Ishikawa (cell line): ENCODE measurements around the gene PTPRM.

Experiments
- EGR1 ChIP-seq: IDR thresholded peaks from 2 replicates; pipeline ENCODE4 v1.6.1; 2012
- TAF1 ChIP-seq: IDR thresholded peaks from 2 replicates; pipeline ENCODE4 v1.6.1; 2012; ENCODE audit warnings: low read depth, mild to moderate bottlenecking
- TCF12 ChIP-seq: IDR thresholded peaks from 2 replicates; pipeline ENCODE4 v1.6.1; 2012; ENCODE audit warnings: low read depth
- TEAD4 ChIP-seq: IDR thresholded peaks from 2 replicates; pipeline ENCODE4 v1.6.1; 2012
- TF ChIP-seq, protein P1 (sequence below): IDR thresholded peaks from 2 replicates; pipeline ENCODE4 v1.6.1; 2012
- TF ChIP-seq, protein P2 (sequence below): IDR thresholded peaks from 2 replicates; pipeline ENCODE4 v1.6.1; 2012; ENCODE audit warnings: low read depth, mild to moderate bottlenecking

GRCh38 chr18:8426401-8426800, 859.3 kb downstream of the PTPRM start:
- no peak for TF ChIP-seq TAF1
- TF ChIP-seq, protein P1, sequence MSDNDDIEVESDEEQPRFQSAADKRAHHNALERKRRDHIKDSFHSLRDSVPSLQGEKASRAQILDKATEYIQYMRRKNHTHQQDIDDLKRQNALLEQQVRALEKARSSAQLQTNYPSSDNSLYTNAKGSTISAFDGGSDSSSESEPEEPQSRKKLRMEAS: no peak
- no peak for TF ChIP-seq TEAD4
- TF ChIP-seq TCF12: no peak
- TF ChIP-seq, protein P2, sequence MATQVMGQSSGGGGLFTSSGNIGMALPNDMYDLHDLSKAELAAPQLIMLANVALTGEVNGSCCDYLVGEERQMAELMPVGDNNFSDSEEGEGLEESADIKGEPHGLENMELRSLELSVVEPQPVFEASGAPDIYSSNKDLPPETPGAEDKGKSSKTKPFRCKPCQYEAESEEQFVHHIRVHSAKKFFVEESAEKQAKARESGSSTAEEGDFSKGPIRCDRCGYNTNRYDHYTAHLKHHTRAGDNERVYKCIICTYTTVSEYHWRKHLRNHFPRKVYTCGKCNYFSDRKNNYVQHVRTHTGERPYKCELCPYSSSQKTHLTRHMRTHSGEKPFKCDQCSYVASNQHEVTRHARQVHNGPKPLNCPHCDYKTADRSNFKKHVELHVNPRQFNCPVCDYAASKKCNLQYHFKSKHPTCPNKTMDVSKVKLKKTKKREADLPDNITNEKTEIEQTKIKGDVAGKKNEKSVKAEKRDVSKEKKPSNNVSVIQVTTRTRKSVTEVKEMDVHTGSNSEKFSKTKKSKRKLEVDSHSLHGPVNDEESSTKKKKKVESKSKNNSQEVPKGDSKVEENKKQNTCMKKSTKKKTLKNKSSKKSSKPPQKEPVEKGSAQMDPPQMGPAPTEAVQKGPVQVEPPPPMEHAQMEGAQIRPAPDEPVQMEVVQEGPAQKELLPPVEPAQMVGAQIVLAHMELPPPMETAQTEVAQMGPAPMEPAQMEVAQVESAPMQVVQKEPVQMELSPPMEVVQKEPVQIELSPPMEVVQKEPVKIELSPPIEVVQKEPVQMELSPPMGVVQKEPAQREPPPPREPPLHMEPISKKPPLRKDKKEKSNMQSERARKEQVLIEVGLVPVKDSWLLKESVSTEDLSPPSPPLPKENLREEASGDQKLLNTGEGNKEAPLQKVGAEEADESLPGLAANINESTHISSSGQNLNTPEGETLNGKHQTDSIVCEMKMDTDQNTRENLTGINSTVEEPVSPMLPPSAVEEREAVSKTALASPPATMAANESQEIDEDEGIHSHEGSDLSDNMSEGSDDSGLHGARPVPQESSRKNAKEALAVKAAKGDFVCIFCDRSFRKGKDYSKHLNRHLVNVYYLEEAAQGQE: no peak
- TF ChIP-seq EGR1: no peak
